GM21526 (cell line): ENCODE data around the gene SLC4A11.
"Not testable (repeated sequence)": the region's sequence is repeated elsewhere in the genome, so short reads cannot be mapped to it uniquely, and the experiment has no call there.

ENCODE experiments used
- ATAC-seq: cut with Tn5 transposase; IDR thresholded peaks from one replicate; pipeline ENCODE4 v1.9.1; 2021; ENCODE audit warnings: moderate library complexity; ENCODE audit not compliant: unreplicated experiment, low FRiP score

SLC4A11 gene

GRCh38 chr20:3229798-3230197 is 9.2 kb downstream of the SLC4A11 start:
- no peak for ATAC-seq

- ATAC-seq, result no peak
Measured at GRCh38 chr20:3229158-3229557, 9.8 kb downstream of the SLC4A11 start.

GRCh38 chr20:3228750-3229032 is 10.3 kb downstream of the SLC4A11 start:
- ATAC-seq, result no peak

GRCh38 chr20:3227936-3228749 is 10.8 kb downstream of the SLC4A11 start:
- no peak for ATAC-seq

GRCh38 chr20:3227506-3227905 is 11.5 kb downstream of the SLC4A11 start:
- no peak for ATAC-seq

- ATAC-seq, result no peak
Measured at GRCh38 chr20:3226864-3227263, 12.1 kb downstream of the SLC4A11 start.

GRCh38 chr20:3226093-3226492 is 12.9 kb downstream of the SLC4A11 start:
- ATAC-seq, result no peak

GRCh38 chr20:3224681-3225421 is 14.1 kb downstream of the SLC4A11 start:
- no peak for ATAC-seq

GRCh38 chr20:3223994-3224680 is 14.9 kb downstream of the SLC4A11 start:
- no peak for ATAC-seq

- no peak for ATAC-seq
Measured at GRCh38 chr20:3223651-3223993, 15.4 kb downstream of the SLC4A11 start.

- ATAC-seq, result no peak
Measured at GRCh38 chr20:3222635-3223600, 16.1 kb downstream of the SLC4A11 start.

- ATAC-seq, result no peak
Measured at GRCh38 chr20:3221398-3222226, 17.4 kb downstream of the SLC4A11 start.

- peak; percentile 61 for ATAC-seq
Measured at GRCh38 chr20:3218307-3218988, 20.5 kb downstream of the SLC4A11 start.

GRCh38 chr20:3215359-3215917 is 23.6 kb downstream of the SLC4A11 start:
- ATAC-seq, result not testable (repeated sequence)

- no peak for ATAC-seq
Measured at GRCh38 chr20:3213226-3213625, 25.8 kb downstream of the SLC4A11 start.

GRCh38 chr20:3210346-3210745 is 28.6 kb downstream of the SLC4A11 start:
- ATAC-seq, result no peak

- no peak for ATAC-seq
Measured at GRCh38 chr20:3209946-3210317, 29.1 kb downstream of the SLC4A11 start.

GRCh38 chr20:3209257-3209945 is 29.6 kb downstream of the SLC4A11 start, which contains the start of gene ITPA:
ITPA (plus strand) TSS chr20:3209498; CDS start chr20:3209552, 54 bp downstream.
- ATAC-seq, result no peak
